ENCODE results near the gene UGGT1.

DNA sequence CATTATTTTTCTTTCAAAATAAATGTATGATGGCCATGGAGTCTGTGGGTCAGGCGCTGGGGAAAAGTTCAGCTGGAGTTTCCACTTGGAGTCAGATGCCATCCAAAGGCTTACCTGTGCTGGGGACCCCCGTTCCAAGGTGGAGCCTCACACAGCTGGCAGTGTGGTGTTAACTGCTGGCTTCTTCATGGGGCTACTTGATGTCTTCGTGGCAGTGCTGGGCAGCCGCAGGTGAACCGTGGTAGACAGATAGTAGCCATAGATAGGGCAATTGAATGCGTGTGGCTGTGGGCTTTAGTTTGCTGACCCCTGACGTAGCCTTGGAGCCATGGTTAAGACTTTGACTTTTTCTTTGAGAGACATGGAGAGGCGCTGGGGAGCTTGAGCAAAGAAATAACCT is 144.6 kb downstream of the UGGT1 start:
- TF ChIP-seq, protein P1, sequence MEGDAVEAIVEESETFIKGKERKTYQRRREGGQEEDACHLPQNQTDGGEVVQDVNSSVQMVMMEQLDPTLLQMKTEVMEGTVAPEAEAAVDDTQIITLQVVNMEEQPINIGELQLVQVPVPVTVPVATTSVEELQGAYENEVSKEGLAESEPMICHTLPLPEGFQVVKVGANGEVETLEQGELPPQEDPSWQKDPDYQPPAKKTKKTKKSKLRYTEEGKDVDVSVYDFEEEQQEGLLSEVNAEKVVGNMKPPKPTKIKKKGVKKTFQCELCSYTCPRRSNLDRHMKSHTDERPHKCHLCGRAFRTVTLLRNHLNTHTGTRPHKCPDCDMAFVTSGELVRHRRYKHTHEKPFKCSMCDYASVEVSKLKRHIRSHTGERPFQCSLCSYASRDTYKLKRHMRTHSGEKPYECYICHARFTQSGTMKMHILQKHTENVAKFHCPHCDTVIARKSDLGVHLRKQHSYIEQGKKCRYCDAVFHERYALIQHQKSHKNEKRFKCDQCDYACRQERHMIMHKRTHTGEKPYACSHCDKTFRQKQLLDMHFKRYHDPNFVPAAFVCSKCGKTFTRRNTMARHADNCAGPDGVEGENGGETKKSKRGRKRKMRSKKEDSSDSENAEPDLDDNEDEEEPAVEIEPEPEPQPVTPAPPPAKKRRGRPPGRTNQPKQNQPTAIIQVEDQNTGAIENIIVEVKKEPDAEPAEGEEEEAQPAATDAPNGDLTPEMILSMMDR (conservative IDR thresholded peaks at IDR 0.05; ENCODE audit: low read length) = no peak
- no peak for TF ChIP-seq EZH2phosphoT487 (IDR thresholded peaks at IDR 0.05; ENCODE audit: borderline replicate concordance)
